ENCODE measurements around the gene AGPAT4.

AGPAT4 gene

DNA sequence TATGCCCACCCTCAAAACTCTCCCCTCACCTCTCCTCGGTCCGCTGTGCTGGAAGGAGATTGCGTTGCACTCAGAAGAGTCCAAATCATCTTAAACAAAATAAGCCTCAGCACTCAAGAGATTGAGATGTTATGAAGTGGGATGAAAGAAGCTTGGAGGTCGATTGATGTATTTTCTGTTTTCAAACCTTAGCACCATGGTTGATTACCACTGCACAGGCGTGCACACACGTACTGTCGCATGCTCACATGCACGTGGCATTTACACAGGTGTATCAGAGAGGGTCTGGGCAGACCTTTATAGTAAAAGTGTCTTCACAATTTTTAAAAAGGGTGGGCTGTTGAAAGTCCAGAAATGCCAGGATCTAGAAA, 612 bp upstream of the AGPAT4 start:
- no peaks in the 10 kb centered on the region for H3K27me3 Mint-ChIP-seq (ENCODE audit: low read depth, poor library complexity)
- TF ChIP-seq, protein P1, sequence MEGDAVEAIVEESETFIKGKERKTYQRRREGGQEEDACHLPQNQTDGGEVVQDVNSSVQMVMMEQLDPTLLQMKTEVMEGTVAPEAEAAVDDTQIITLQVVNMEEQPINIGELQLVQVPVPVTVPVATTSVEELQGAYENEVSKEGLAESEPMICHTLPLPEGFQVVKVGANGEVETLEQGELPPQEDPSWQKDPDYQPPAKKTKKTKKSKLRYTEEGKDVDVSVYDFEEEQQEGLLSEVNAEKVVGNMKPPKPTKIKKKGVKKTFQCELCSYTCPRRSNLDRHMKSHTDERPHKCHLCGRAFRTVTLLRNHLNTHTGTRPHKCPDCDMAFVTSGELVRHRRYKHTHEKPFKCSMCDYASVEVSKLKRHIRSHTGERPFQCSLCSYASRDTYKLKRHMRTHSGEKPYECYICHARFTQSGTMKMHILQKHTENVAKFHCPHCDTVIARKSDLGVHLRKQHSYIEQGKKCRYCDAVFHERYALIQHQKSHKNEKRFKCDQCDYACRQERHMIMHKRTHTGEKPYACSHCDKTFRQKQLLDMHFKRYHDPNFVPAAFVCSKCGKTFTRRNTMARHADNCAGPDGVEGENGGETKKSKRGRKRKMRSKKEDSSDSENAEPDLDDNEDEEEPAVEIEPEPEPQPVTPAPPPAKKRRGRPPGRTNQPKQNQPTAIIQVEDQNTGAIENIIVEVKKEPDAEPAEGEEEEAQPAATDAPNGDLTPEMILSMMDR (IDR thresholded peaks at IDR 0.05): no peak

GRCh38 chr6:161273274-161273751, 548 bp downstream of the AGPAT4 start:
- Mint-ChIP-seq H3K4me3 (peak overlapping the region; percentile 98), H3K9me3 (peaks cover 11% of the 10 kb centered on the region), H3K27me3 (ENCODE audit: low read depth, poor library complexity) (no peaks in the 10 kb centered on the region), H3K27ac (peak overlapping the region; percentile 99), H3K36me3 (ENCODE audit: low read depth) (peaks cover 27% of the 10 kb centered on the region), H3K4me1 (peaks cover 47% of the 10 kb centered on the region)
- TF ChIP-seq, protein P1 (IDR thresholded peaks at IDR 0.05): no peak
- peak; percentile 34 for DNase-seq

More for the DNA sequence above, 612 bp upstream of the AGPAT4 start:
- Mint-ChIP-seq H3K9me3 (peaks cover 8% of the 10 kb centered on the region), H3K4me3 (peak overlapping the region; percentile 98), H3K4me1 (peaks cover 40% of the 10 kb centered on the region), H3K36me3 (ENCODE audit: low read depth) (peaks cover 15% of the 10 kb centered on the region), H3K27ac (peak overlapping the region; percentile 99)
- DNase-seq: no peak

DNA sequence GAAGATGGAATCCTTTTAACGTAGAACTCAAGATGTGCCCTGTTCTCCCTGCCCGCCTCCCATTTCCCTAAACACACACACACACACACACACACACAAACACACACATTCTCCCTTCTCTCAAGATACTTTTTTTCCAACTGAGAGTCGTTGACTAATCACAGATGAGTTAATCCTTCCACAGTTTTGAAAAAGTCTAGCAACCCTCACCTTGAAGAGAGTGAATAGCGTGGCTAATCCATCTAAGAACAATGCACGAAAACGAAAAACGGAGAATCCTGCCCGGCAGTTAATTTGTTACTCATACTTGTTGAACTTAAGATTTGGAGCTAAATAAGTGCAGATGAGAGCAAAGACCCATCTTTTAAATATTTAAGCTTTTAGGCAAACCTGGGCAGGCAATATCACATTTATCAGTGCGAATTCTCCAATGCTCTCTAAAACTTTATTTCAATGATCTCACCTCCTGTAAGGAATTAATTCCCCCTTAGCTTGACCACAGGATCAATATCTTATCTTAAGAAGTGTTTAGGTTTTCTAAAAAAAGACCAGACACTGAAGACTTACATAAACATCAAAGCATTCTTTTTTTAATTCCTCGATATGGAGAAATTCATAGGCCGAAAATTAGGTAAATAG, 1.1 kb downstream of the AGPAT4 start:
- Mint-ChIP-seq H3K27ac (peak overlapping the region; percentile 99), H3K4me3 (peak overlapping the region; percentile 98), H3K36me3 (ENCODE audit: low read depth) (peaks cover 32% of the 10 kb centered on the region), H3K9me3 (peaks cover 12% of the 10 kb centered on the region), H3K27me3 (ENCODE audit: low read depth, poor library complexity) (no peaks in the 10 kb centered on the region), H3K4me1 (peaks cover 48% of the 10 kb centered on the region)
- TF ChIP-seq, protein P1 (IDR thresholded peaks at IDR 0.05): no peak
- DNase-seq: no peak

DNA sequence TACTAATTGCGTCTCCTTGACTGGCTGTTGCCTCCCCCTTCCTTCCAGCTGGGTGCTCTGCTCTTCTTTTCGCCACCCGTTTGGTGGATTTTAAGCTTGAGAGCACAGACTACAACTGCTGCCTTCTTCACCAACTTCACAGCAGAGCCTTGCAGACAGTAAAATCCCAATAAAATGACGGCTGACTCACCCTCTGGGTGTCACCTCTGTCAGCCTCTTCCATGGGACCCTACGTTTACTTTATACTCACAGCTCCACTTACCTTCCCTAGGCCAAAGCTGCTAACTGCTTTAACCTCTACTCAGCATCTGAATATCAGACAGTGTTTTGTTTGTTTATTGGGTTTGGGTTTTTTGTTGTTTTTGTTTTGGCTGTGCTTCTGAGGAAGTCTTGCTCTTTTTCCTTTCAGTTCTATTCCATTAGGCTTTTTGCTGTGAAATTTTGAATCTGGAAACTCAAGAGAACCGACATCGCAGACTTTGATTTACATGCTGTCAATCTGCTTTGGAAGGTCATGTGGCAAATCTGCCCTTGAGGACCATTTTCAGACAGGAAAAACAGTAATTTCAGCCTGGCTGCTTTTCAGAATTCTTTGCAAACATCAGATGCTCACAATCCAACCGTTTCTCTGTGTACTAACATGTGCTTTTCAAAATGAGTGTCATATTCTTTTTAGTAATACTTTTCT, 2.4 kb downstream of the AGPAT4 start:
- Mint-ChIP-seq H3K27me3 (ENCODE audit: low read depth, poor library complexity) (no peaks in the 10 kb centered on the region), H3K27ac (peak overlapping the region; percentile 53), H3K9me3 (peaks cover 7% of the 10 kb centered on the region), H3K4me1 (peaks cover 55% of the 10 kb centered on the region), H3K36me3 (ENCODE audit: low read depth) (peaks cover 41% of the 10 kb centered on the region), H3K4me3 (peak overlapping the region; percentile 74)
- DNase-seq: no peak
- TF ChIP-seq, protein P1 (IDR thresholded peaks at IDR 0.05): no peak

DNA sequence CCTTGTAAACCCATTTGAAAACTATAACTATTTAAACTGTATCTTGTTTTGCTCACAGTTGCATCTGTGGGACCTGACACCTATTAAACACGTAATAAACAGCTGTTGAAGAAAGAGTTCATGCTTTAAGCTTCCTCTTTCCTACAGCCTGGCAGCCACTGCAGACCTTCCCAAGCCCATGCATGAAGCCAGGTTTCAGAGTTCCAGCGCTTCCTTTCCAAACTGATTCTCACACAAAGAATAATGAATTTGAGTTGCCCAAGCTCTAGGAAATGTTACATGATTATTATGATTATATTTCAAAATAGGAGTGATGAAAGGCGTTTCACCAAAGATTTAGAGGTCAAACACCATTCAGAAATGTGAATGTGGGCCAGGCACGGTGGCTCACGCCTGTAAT, 3.7 kb downstream of the AGPAT4 start:
- Mint-ChIP-seq H3K27me3 (ENCODE audit: low read depth, poor library complexity) (no peaks in the 10 kb centered on the region), H3K4me1 (peaks cover 58% of the 10 kb centered on the region), H3K9me3 (peaks cover 4% of the 10 kb centered on the region), H3K4me3 (no peak overlapping the region), H3K36me3 (ENCODE audit: low read depth) (peaks cover 46% of the 10 kb centered on the region), H3K27ac (no peak overlapping the region)
- DNase-seq: no peak
- TF ChIP-seq, protein P1 (IDR thresholded peaks at IDR 0.05): no peak

Measured in nephron progenitor cell (in vitro differentiated cells).